HCT116 (cell line): ENCODE measurements around the gene NRAP. TPM values are rescaled to one million over a fixed set of nuclear protein-coding genes. Genes with fewer than 3 reads are reported as not detected.

Experiments used
- ATAC-seq: fragments of 200-7000 bp; cut with Tn5 transposase; 2 replicates; pipeline ENCODE4 v1.9.1; 2020; ENCODE audit warnings: mild to moderate bottlenecking, moderate library complexity
- BruUV-seq: library from RNA; stranded (reverse); fragments of 400-500 nt; replicated peaks from 2 replicates; lab custom pipeline; 2021; lab: Mats Ljungman, UMichigan
- CTCF ChIA-PET: fragments of 300-600 bp; sonication (Branson Sonifier 250); formaldehyde crosslinking; loops from one replicate; lab custom pipeline; 2021; ENCODE audit warnings: antibody characterized with exemption; lab: Charles Lee
- POLR2A ChIA-PET: fragments of 300-600, 350-600 bp; sonication (Branson Sonifier 250); formaldehyde crosslinking; loops from one replicate; lab custom pipeline; 2021; ENCODE audit warnings: antibody characterized with exemption; lab: Charles Lee
- RAD21 ChIA-PET, 2 experiments: fragments of 300-600 bp; sonication (Branson Sonifier 250); formaldehyde crosslinking; loops; one replicate each; lab custom pipeline; 2023; ENCODE audit warnings: low total read pairs in 2 of 2; ENCODE audit not compliant: uncharacterized antibody in 2 of 2, unreplicated experiment in 2 of 2, low non-redundant PET in 1 of 2; lab: Charles Lee
- DNase-seq: peaks from one replicate; pipeline ENCODE4 v3.0.0-alpha.2; 2010; ENCODE audit warnings: low read depth, low spot score
- H2AFZ ChIP-seq: fragments of 200-600 bp; shearing (Covaris generic), sonication (generic); 2 replicates; pipeline ENCODE4 v1.6.1; 2017; ENCODE audit warnings: low read depth, mixed run types, mixed read lengths, antibody characterized with exemption, low read length; ENCODE audit not compliant: poor library complexity, severe bottlenecking
- H3K27ac ChIP-seq: 2 replicates; pipeline ENCODE4 v1.5.1; 2012; ENCODE audit warnings: low read depth, low read length
- H3K27me3 ChIP-seq: fragments of 200-600 bp; sonication (generic); 2 replicates; pipeline ENCODE4 v1.6.1; 2016; ENCODE audit warnings: mixed run types, low read length, mixed read lengths; ENCODE audit not compliant: insufficient read depth
- H3K36me3 ChIP-seq, 2 experiments: fragments of 200-500 bp in 1 of 2; fragments of 200-600 bp in 1 of 2; sonication (Bioruptor generic) in 1 of 2; sonication (generic) in 1 of 2; 2 replicates each; pipeline versions ENCODE4 v1.5.1 to v1.6.1; 2014 to 2016; ENCODE audit warnings: low read length in 2 of 2, inconsistent platforms in 1 of 2, mixed read lengths in 1 of 2, mixed run types in 1 of 2; ENCODE audit not compliant: insufficient read depth in 2 of 2, control insufficient read depth in 1 of 2
- H3K4me1 ChIP-seq, 2 experiments: fragments of 200-600 bp in 1 of 2; sonication (generic) in 1 of 2; 2 replicates each; pipeline versions ENCODE4 v1.5.1 to v1.6.1; 2012 to 2017; ENCODE audit warnings: low read length in 2 of 2, inconsistent platforms in 1 of 2, mild to moderate bottlenecking in 1 of 2, mixed read lengths in 1 of 2, mixed run types in 1 of 2, moderate library complexity in 1 of 2; ENCODE audit not compliant: insufficient read depth in 2 of 2, control insufficient read depth in 1 of 2
- H3K4me2 ChIP-seq: fragments of 200-600 bp; sonication (generic); 2 replicates; pipeline ENCODE4 v1.6.1; 2017; ENCODE audit warnings: mixed run types, low read length, mixed read lengths
- H3K4me3 ChIP-seq, 2 experiments: fragments of 200-600 bp in 1 of 2; sonication (generic) in 1 of 2; replicated peaks in 1 of 2; 2 replicates each; pipeline ENCODE4 v1.5.1; 2011 to 2016; ENCODE audit warnings: low read length in 2 of 2, control low read depth in 1 of 2, low read depth in 1 of 2, mild to moderate bottlenecking in 1 of 2, mixed read lengths in 1 of 2, mixed run types in 1 of 2
- H3K79me2 ChIP-seq: fragments of 200-600 bp; sonication (generic); 2 replicates; pipeline ENCODE4 v1.6.1; 2017; ENCODE audit warnings: mild to moderate bottlenecking, mixed run types, low read length, moderate library complexity, mixed read lengths; ENCODE audit not compliant: insufficient read depth
- H3K9ac ChIP-seq: fragments of 200-600 bp; sonication (generic); 2 replicates; pipeline ENCODE4 v1.6.1; 2016; ENCODE audit warnings: low read length, mixed read lengths
- H3K9me2 ChIP-seq: fragments of 200-600 bp; sonication (generic), shearing (Covaris generic); 2 replicates; pipeline ENCODE4 v1.6.1; 2017; ENCODE audit warnings: mixed run types, mild to moderate bottlenecking, moderate library complexity; ENCODE audit not compliant: insufficient read depth
- H3K9me3 ChIP-seq, 2 experiments: fragments of 200-500 bp in 1 of 2; fragments of 200-600 bp in 1 of 2; sonication (Bioruptor generic) in 1 of 2; sonication (generic) in 1 of 2; 2 replicates each; pipeline ENCODE4 v1.6.1; 2014 to 2017; ENCODE audit warnings: low read length in 2 of 2, mixed read lengths in 2 of 2, inconsistent platforms in 1 of 2, low read depth in 1 of 2, mild to moderate bottlenecking in 1 of 2, mixed run types in 1 of 2, moderate library complexity in 1 of 2; ENCODE audit not compliant: control insufficient read depth in 1 of 2, insufficient read depth in 1 of 2
- H4K20me1 ChIP-seq: fragments of 200-600 bp; sonication (generic), shearing (Covaris generic); 2 replicates; pipeline ENCODE4 v1.6.1; 2017; ENCODE audit warnings: mixed run types, mild to moderate bottlenecking, moderate library complexity; ENCODE audit not compliant: insufficient read depth
- CBX3 ChIP-seq: IDR thresholded peaks from 2 replicates; pipeline ENCODE4 v1.6.1; 2012; ENCODE audit warnings: low read depth
- CEBPB ChIP-seq: IDR thresholded peaks from 2 replicates; pipeline ENCODE4 v1.6.1; 2012; ENCODE audit warnings: low read depth
- EGR1 ChIP-seq: IDR thresholded peaks from 2 replicates; pipeline ENCODE4 v1.6.1; 2012; ENCODE audit warnings: low read depth
- ELF1 ChIP-seq: IDR thresholded peaks from 2 replicates; pipeline ENCODE4 v1.6.1; 2012; ENCODE audit warnings: low read depth, borderline replicate concordance
- EZH2 ChIP-seq: fragments of 200-600 bp; sonication (generic); IDR thresholded peaks from 2 replicates; pipeline ENCODE4 v1.6.1; 2017; ENCODE audit warnings: antibody characterized with exemption, mixed run types
- EZH2phosphoT487 ChIP-seq: fragments of 200-600 bp; IDR thresholded peaks from 2 replicates; pipeline ENCODE4 v1.6.1; 2018; ENCODE audit warnings: antibody characterized with exemption, borderline replicate concordance
- FOSL1 ChIP-seq: IDR thresholded peaks from 2 replicates; pipeline ENCODE4 v1.6.1; 2012; ENCODE audit warnings: low read depth
- JUND ChIP-seq: IDR thresholded peaks from 2 replicates; pipeline ENCODE4 v1.6.1; 2012
- POLR2A ChIP-seq: IDR thresholded peaks from 2 replicates; pipeline ENCODE4 v1.7.0; 2011; ENCODE audit warnings: borderline replicate concordance; ENCODE audit not compliant: insufficient read depth, insufficient read length; ENCODE audit errors: extremely low read depth
- POLR2AphosphoS5 ChIP-seq: IDR thresholded peaks from 2 replicates; pipeline ENCODE4 v1.6.1; 2011; ENCODE audit warnings: mild to moderate bottlenecking, low read depth, low read length, moderate library complexity
- RAD21 ChIP-seq: IDR thresholded peaks from 2 replicates; pipeline ENCODE4 v1.6.1; 2012; ENCODE audit warnings: low read depth, mild to moderate bottlenecking
- SIN3A ChIP-seq: IDR thresholded peaks from 2 replicates; pipeline ENCODE4 v1.6.1; 2012; ENCODE audit warnings: low read depth
- SP1 ChIP-seq: IDR thresholded peaks from 2 replicates; pipeline ENCODE4 v1.6.1; 2012; ENCODE audit warnings: low read depth
- SRF ChIP-seq: IDR thresholded peaks from 2 replicates; pipeline ENCODE4 v1.6.1; 2012; ENCODE audit warnings: low read depth
- YY1 ChIP-seq: IDR thresholded peaks from 2 replicates; pipeline ENCODE4 v1.6.1; 2011; ENCODE audit warnings: low read length, low read depth, moderate library complexity, mild to moderate bottlenecking; ENCODE audit not compliant: insufficient replicate concordance; ENCODE audit errors: extremely low read depth
- ZNF274 ChIP-seq: fragments of 200-500 bp; sonication (Bioruptor generic); IDR thresholded peaks from 2 replicates; pipeline ENCODE4 v1.6.1; 2014; ENCODE audit warnings: mild to moderate bottlenecking, low read depth, low read length, inconsistent platforms
- intact Hi-C: fragments of 100-400 bp; cut with micrococcal nuclease; formaldehyde crosslinking; loops from 2 replicates; pipeline ENCODE4 v1.10.0; 2022
- total RNA-seq: library from RNA; stranded (reverse); gene quantifications from one replicate; pipeline ENCODE4 v1.2.1, GENCODE V29; 2021; ENCODE audit not compliant: unreplicated experiment
- TF ChIP-seq, protein P1 (sequence below): IDR thresholded peaks from 2 replicates; pipeline ENCODE4 v1.6.1; 2011; ENCODE audit warnings: mild to moderate bottlenecking, low read length, moderate library complexity; ENCODE audit not compliant: insufficient replicate concordance; ENCODE audit errors: extremely low read depth
- TF ChIP-seq, protein P2 (sequence below): IDR thresholded peaks from 2 replicates; pipeline ENCODE4 v1.6.1; 2012
- TF ChIP-seq, protein P3 (sequence below), 3 experiments: fragments of 200-600 bp in 1 of 3; sonication (generic) in 1 of 3; IDR thresholded peaks in 2 of 3; conservative IDR thresholded peaks in 1 of 3; 2 replicates each; pipeline ENCODE4 v1.5.1; 2012 to 2017; ENCODE audit warnings: low read depth in 2 of 3, low read length in 2 of 3, antibody characterized with exemption in 1 of 3, borderline replicate concordance in 1 of 3, control low read depth in 1 of 3, mild to moderate bottlenecking in 1 of 3, mixed read lengths in 1 of 3, mixed run types in 1 of 3, moderate library complexity in 1 of 3; ENCODE audit not compliant: insufficient read depth in 1 of 3
- TF ChIP-seq, protein P4 (sequence below): IDR thresholded peaks from 2 replicates; pipeline ENCODE4 v1.6.1; 2012

NRAP gene
- total RNA-seq, 1 experiment from 2014 or later, result not detected

DNA sequence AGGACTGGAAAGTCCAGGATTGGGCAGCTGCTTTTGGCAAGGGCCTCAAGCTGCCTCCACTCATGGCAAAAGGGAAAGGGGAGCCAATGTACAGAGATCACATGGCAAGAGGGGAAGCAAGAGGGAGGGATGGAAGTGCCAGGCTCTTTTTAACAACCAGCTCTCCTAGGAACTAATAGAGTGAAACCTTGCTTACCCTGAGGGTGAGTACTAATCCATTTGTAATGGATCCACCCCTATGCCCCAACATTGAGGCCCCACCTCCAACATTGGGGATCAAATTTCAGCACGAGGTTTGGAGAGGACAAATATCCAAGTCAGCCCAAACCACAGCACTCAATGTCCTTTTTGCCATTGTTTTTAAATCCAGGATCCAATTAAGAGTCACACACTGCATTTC lies 98.5 kb downstream of the NRAP start (continued):
- TF ChIP-seq EGR1, result no peak
- TF ChIP-seq YY1, result no peak
- TF ChIP-seq SIN3A, result no peak
- no peak for TF ChIP-seq ZNF274
- no peak for TF ChIP-seq ELF1
- no peak for TF ChIP-seq CEBPB
- TF ChIP-seq, protein P1, sequence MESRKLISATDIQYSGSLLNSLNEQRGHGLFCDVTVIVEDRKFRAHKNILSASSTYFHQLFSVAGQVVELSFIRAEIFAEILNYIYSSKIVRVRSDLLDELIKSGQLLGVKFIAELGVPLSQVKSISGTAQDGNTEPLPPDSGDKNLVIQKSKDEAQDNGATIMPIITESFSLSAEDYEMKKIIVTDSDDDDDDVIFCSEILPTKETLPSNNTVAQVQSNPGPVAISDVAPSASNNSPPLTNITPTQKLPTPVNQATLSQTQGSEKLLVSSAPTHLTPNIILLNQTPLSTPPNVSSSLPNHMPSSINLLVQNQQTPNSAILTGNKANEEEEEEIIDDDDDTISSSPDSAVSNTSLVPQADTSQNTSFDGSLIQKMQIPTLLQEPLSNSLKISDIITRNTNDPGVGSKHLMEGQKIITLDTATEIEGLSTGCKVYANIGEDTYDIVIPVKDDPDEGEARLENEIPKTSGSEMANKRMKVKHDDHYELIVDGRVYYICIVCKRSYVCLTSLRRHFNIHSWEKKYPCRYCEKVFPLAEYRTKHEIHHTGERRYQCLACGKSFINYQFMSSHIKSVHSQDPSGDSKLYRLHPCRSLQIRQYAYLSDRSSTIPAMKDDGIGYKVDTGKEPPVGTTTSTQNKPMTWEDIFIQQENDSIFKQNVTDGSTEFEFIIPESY, result no peak
- TF ChIP-seq FOSL1, result no peak
- no peak for TF ChIP-seq EZH2
- no peak for TF ChIP-seq CBX3

GRCh38 chr10:113563306-113564088 lies 100.3 kb downstream of the NRAP start:
- ATAC-seq (peak; percentile 97), DNase-seq (peak; percentile 52)
- Histone ChIP-seq H4K20me1 (no peaks in the 10 kb centered on the region), H3K27ac (no peak overlapping the region), H3K4me2 (peak overlapping the region; percentile 80), H3K9me3 (no peaks in the 10 kb centered on the region), H3K27me3 (no peaks in the 10 kb centered on the region), H3K79me2 (no peaks in the 10 kb centered on the region), H2AFZ (peak overlapping the region; percentile 76), H3K9ac (peak overlapping the region; percentile 35; the same call in 1 of the 2 replicates), H3K4me3 (peak overlapping the region; percentile 44 to 54), H3K36me3 (no peaks in the 10 kb centered on the region), H3K4me1 (peaks cover 5 to 6% of the 10 kb centered on the region in 2 experiments; a peak in 3 of 4 replicates), H3K9me2 (no peaks in the 10 kb centered on the region)
- POLR2A ChIA-PET, result no interaction called here
- intact Hi-C loops, result loop anchor here (1.0 to 5.0 kb wide), 4 partner anchors 42 to 1086 kb away; no protein-coding TSS in a partner anchor
- BruUV-seq, result no TSS peak
- CTCF ChIA-PET, result interaction anchor here (0.6 to 2.0 kb wide), 24 partner anchors 9 to 1129 kb away, joined by 3 to 15 read pairs (median 4); no protein-coding TSS in a partner anchor
- RAD21 ChIA-PET, result interaction anchor here (0.5 to 2.0 kb wide), 2 partner anchors 27 to 178 kb away, joined by 3 to 10 read pairs; no protein-coding TSS in a partner anchor
- TF ChIP-seq FOSL1 (no peak), SP1 (no peak), EZH2phosphoT487 (no peak), CBX3 (no peak), SRF (no peak), POLR2A (no peak), JUND (no peak), YY1 (peak; percentile 9), EZH2 (no peak), RAD21 (peak; percentile 98), POLR2AphosphoS5 (no peak), EGR1 (no peak), ZNF274 (no peak)
- TF ChIP-seq, protein P2, sequence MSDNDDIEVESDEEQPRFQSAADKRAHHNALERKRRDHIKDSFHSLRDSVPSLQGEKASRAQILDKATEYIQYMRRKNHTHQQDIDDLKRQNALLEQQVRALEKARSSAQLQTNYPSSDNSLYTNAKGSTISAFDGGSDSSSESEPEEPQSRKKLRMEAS, result no peak
- TF ChIP-seq, protein P3, sequence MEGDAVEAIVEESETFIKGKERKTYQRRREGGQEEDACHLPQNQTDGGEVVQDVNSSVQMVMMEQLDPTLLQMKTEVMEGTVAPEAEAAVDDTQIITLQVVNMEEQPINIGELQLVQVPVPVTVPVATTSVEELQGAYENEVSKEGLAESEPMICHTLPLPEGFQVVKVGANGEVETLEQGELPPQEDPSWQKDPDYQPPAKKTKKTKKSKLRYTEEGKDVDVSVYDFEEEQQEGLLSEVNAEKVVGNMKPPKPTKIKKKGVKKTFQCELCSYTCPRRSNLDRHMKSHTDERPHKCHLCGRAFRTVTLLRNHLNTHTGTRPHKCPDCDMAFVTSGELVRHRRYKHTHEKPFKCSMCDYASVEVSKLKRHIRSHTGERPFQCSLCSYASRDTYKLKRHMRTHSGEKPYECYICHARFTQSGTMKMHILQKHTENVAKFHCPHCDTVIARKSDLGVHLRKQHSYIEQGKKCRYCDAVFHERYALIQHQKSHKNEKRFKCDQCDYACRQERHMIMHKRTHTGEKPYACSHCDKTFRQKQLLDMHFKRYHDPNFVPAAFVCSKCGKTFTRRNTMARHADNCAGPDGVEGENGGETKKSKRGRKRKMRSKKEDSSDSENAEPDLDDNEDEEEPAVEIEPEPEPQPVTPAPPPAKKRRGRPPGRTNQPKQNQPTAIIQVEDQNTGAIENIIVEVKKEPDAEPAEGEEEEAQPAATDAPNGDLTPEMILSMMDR (IDR thresholded peaks at IDR 0.05 in 2 of 3, conservative IDR thresholded peaks at IDR 0.05 in 1 of 3; ENCODE audit: borderline replicate concordance in 1 of 3, insufficient read depth in 1 of 3, low read depth in 2 of 3, low read length in 2 of 3), result peak; percentile 89 to 100 (median 100)
- TF ChIP-seq, protein P4, sequence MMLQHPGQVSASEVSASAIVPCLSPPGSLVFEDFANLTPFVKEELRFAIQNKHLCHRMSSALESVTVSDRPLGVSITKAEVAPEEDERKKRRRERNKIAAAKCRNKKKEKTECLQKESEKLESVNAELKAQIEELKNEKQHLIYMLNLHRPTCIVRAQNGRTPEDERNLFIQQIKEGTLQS, result no peak
